HG03135 (cell line): ENCODE measurements around the gene AADAT.
A peak's percentile ranks its signal among the peaks of the same experiment; 100 is the strongest.
"Not testable (repeated sequence)": the region's sequence is repeated elsewhere in the genome, so short reads cannot be mapped to it uniquely, and the experiment has no call there.

Source experiments
- ATAC-seq: cut with Tn5 transposase; IDR thresholded peaks from one replicate; pipeline ENCODE4 v1.9.1; 2021; ENCODE audit warnings: mild to moderate bottlenecking, moderate library complexity; ENCODE audit not compliant: unreplicated experiment

The AADAT gene

DNA sequence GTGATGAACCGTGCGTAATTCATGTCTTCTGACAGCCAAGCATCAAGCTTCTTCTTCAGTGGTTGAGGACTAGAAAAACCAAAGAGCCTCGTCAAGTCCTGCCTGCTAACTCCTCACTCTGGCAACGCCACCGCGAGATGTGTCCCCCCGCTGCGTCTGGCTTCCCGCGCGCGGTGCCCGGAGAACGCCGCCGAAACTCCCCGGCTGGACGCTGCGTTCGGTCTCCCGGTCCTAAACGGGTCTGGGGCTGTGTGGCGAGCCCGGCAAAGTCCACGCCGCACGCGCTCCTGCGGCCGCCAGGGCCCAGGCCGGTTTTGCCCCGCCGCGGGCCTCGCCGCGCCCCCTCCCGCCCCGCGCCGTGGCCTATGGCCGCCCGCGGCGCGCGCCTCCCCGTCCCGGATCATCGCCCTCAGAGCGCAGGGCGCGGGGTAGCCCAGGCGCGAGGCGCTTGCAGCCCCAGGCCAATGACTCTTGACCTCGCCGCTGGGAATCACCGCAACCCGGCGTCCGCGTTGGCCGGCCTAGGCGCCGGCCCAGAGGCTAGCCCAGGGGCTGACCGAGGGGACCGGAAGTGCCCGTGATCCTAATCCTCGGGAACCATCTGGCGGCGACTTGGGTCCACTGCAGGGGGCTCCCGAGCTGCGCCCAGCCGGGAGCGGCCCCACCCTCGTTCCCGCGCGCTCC is at the start of gene AADAT:
AADAT (minus strand) TSS at position 289 of the 684 bp plus-strand sequence; CDS start at position 23, 266 bp downstream.
- peak; percentile 85 for ATAC-seq

DNA sequence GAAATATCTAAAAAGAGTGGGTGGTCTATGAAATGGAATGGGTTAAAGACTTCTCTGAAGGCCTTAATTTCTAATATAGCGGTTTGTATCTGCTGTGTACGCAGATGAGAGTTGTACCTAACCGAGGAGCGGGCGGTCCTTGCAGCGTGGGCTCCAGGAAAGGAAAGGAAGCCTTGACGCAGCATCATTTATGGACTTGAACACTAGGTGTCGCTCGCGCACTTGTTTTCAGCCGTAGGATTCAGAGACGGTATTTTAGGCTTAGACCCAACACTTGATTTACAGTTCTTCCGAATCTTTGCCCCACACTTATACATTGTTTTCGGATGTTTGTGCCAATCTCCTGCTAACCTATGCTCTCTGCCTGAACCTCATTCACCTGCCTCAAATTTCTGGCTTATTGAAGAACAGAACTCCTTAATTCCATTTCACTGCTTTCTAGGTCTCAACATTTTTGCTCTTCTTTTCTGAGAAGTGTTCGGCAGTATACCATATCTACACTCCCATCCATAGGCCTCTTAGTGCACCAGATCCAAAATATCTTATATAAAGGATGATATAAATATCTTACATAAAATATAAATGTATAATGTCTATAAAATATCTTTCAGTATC is 48.9 kb upstream of the AADAT start:
- peak; percentile 94 for ATAC-seq

- ATAC-seq: no peak
These were observed 48.2 kb upstream of the AADAT start for GRCh38 chr4:170137927-170138326.

- no peak for ATAC-seq
These were observed 47.7 kb upstream of the AADAT start for GRCh38 chr4:170137466-170137865.

- ATAC-seq: no peak
These were observed 45.1 kb upstream of the AADAT start for GRCh38 chr4:170134821-170135220.

DNA sequence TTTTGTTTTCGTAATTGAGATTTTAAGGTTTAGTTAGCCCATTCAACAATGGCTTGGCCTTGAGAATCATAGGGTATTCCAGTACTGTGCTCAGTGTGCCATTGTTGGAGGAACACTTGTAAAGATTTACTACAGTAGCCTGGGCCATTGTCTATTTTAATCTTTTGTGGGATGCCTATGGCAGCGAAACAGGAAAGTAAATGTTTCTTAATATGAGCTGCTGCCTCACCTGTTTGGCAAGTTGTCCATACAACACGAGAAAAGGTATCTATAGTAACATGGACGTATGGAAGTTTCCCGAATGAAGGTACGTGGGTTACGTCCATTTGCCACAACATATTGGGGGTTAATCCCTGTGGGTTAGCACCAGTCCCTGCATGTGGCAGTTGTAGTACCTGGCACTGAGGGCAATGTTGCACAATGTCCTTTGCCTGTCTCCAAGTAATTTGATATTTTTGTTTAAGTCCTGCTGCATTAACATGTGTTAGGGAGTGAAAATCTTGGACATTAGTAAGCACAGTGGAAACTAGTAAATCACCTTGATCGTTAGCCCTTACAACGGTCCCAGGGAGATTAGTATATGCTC is 38.6 kb upstream of the AADAT start:
- ATAC-seq: no peak

DNA sequence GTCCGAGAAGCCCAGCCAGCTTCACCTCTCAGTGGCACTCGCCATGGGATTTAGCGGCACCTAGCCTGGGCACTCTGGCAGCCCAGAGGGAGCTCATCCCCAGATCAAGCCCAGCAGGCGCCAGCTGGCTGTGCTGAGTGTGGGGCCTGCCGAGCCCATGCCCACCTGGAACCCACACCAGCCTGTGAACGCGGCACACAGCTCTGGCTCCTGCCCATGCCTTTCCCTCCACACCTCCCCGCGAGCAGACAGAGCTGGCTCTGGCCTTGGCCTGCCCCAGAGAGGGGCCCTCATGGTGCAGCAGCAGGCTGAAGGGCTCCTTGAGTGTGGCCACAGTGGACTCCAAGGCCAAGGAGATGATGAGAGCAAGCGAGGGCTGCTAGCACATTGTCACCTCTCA is 38.0 kb upstream of the AADAT start:
- ATAC-seq: no peak

DNA sequence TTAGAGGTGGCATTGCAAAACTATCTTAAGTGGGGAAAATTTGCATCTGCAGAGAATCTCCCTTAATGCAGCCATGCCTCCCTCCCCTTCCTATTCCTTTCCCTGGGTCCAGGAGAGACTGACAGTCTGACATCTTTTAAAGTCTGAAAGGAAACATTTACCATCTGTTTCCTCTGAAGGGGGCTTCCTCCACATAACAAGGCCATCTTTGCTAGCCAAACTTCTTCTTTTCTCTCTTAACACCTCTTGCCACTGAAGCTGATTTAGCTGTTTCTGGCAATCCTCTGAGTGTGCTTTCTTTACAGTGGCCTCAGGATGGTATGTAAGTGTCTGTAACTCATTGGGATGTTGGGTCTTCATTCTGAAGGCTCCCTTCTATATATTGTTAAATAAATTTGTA is 34.6 kb upstream of the AADAT start:
- no peak for ATAC-seq

- no peak for ATAC-seq
These were observed 32.5 kb upstream of the AADAT start for GRCh38 chr4:170122252-170122651.

DNA sequence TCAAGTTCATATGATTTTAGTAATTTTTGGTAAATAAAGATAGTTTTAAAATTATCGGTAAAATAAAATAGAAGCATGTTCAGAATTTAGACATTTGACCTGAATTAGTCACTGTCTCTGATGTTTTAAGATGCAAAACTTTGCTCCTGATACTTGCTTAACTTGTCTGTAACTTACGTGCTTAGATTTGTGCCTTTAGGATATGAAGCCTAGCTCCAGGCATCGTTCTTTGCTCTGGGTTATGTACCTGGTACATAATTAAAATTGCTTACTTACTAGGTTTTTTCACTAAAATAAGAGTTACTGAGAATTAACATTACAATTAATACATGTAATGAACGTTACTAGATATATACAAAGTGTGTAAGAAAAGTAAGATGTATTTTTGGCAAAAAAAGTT is 24.9 kb upstream of the AADAT start:
- no peak for ATAC-seq

- ATAC-seq: not testable (repeated sequence)
These were observed 24.4 kb upstream of the AADAT start for GRCh38 chr4:170114183-170114582.

DNA sequence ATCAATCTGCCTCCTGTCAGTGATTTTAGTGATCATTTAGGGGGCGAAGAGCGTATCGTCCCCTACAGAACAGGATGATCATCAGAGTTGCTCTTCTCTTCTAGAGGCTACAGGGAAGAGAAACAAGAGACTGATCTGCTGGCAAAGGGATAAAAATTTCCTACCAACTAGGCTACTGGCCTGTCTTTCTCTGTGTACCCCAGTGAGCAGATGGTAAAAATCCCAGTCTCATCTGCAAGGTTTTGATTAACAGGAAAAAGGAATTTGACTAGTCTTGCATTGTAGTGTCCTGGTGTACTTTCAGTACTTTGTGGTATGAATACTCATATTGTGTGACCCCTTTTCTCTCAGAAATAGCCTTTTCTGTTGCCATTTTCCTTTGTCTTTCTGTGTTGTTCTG is 21.8 kb upstream of the AADAT start:
- ATAC-seq: no peak

- ATAC-seq: no peak
These were observed 21.3 kb upstream of the AADAT start for GRCh38 chr4:170111085-170111484.

DNA sequence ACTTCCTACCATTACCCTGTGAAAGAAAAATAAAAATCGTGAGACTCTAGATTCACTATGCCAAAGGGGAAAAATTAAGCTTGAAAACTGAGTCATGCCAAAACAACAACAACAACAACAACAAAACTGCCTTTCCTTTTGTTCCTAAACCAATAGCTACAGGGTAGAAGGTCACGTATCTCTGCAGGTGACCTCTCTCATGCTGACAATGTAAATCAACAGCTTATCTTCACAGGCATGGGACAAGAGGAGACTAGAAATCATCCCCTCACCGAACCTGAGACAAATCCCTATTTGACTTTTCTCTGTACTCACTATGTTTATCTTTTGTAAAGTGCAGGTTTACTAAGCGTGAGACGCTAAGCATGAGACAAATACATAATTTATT is 20.5 kb upstream of the AADAT start:
- no peak for ATAC-seq

DNA sequence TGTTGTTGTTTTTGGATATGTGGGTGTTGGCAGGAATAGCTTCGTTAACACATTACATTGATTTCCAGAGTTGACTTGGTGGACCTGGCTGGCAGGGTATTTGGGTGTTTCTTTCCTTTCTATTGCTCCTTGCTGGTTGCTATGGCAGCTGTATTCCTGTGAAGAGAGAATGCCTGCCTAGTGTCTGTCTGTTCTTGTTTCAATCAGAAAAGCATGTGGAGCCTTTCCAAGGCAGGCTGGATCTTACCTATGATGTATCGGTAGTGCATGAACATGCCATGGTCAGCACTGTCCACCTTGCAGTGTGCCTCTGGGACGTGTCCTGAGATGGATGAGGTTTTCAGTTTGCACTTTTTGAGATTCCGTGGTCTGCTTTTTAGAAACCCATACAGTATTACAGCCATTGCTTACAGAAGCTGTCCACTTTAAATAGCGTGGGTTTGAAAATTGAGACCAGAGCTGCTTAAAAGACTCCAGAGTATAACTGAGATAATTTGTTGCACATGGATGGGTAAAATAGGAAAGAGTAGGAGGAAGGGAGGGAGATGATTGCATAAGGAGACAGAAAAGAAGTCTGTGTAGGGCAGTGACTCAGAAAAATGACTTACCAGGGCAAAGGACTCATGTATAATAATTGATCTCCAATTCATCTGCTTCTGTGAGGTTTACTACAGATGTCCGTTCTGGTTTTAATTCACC is 20.0 kb upstream of the AADAT start:
- no peak for ATAC-seq

DNA sequence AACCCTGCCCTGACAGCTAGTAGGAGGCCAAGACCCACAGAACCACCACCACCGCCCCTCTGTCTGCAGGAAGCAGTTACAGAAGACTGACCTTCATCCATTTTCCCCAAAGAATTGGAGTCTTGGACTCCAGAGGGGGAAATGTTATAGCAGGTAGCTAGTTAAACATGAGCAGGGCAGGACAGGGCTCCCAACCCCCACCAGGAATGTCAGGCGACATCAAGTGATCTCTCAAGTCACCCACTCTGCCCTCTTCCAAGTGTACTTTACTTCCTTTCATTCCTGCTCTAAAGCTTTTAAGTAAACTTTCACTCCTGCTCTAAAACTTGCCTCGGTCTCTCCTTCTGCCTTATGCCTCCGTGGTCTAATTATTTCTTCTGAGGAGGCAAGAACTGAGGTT is 17.1 kb upstream of the AADAT start:
- ATAC-seq: no peak

DNA sequence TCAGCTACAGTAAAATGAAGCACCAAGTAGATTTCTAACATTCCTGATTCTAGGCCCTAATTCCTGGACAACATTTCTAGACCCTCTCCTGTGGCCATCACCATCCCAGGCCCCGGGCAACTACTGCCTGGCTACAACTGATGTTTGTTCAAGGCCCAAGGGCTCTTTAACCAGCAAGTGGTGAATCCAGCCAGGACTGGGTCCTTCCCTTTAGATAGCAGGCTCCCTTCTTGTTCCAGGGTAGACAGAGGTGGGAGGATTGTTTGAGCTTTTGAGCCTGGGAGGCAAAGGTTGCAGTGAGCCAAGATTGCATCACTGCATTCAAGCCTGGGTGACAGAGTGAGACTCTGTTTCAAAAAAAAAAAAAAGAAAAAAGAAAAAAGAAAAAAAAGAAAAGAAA is 12.7 kb upstream of the AADAT start:
- ATAC-seq: no peak

GRCh38 chr4:170098171-170098570 is 8.4 kb upstream of the AADAT start:
- not testable (repeated sequence) for ATAC-seq

- no peak for ATAC-seq
These were observed 7.9 kb upstream of the AADAT start for GRCh38 chr4:170097681-170098080.

DNA sequence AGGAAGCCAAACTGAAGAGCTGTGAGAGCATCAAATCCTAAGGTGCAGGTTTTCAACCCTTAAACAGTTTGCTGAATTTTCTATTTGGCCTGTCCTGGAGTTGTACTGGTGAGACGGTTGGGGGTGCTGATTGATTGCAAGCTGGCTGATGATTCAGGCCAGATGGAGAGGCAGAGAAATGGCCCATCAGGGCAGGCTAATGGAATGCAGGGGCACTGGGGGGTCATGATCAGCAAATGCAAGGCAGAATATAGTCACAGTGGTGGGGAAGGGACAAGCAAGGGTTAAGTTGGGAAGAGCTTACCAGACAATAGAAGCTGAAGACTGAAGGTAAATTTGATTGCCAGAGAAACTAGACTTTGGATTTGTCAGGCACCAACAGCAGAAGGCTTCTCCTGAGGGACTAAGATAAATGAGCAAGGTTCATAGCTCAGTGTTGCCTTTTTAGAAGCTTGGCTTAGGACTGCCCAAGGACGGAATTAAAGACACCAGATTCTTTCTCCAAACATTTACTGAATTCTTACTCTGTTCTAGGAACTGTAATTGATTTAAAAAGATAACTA is 4.3 kb upstream of the AADAT start:
- ATAC-seq: no peak

GRCh38 chr4:170091069-170091696 is 1.4 kb upstream of the AADAT start:
- ATAC-seq: no peak
